Kidney epithelial cell (primary cell): ENCODE measurements around the gene CCDC3. TPM values are rescaled to one million over a fixed set of nuclear protein-coding genes. Genes with fewer than 3 reads are reported as not detected.

ENCODE experiments used
- DNase-seq: peaks from one replicate; pipeline ENCODE4 v3.0.0-alpha.2; 2010; ENCODE audit warnings: low read depth
- H3K27me3 ChIP-seq: 2 replicates; pipeline ENCODE4 v1.6.0; 2011; ENCODE audit warnings: low read length; ENCODE audit not compliant: control insufficient read depth, insufficient read depth
- H3K36me3 ChIP-seq: 2 replicates; pipeline ENCODE4 v1.5.1; 2011; ENCODE audit warnings: low read length; ENCODE audit not compliant: control insufficient read depth, insufficient read depth
- H3K4me3 ChIP-seq: 2 replicates; pipeline ENCODE4 v1.5.1; 2011; ENCODE audit warnings: low read depth, mild to moderate bottlenecking, control low read depth, low read length
- CTCF ChIP-seq: IDR thresholded peaks from 2 replicates; pipeline ENCODE4 v1.5.1; 2011; ENCODE audit warnings: mild to moderate bottlenecking, moderate library complexity, low read length, control low read depth, inconsistent platforms; ENCODE audit not compliant: insufficient read depth, poor library complexity, severe bottlenecking
- total RNA-seq: library from RNA; depleted of rRNA; stranded (reverse); fragments of >200 nt; gene quantifications from 2 replicates; pipeline ENCODE4 v1.2.3, GENCODE V29; 2015

The CCDC3 gene
- total RNA-seq, 1 donor from 2014 or later: 0.17 TPM

DNA sequence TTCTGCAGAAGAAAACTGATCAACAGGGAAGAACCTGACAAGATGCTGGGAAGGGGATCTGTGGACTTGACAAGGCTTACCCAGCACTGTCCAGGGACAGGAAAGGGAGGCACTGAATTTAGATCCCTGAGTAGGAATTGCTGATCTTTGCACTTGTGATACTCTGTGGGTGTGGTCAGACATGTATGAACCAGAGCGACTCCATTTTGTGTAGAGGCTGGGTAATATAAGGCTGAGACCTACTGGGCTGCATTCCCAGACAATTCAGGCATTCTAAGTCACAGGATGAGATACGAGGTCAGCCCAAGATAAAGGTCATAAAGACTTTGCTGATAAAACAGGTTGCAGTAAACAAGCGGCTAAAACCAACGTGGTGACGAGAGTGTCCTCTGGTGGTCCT is 60.7 kb downstream of the CCDC3 start:
- TF ChIP-seq CTCF: no peak
- DNase-seq: no peak
- H3K36me3 ChIP-seq: no peaks in the 10 kb centered on the region
- no peak overlapping the region for H3K4me3 ChIP-seq
- no peaks in the 10 kb centered on the region for H3K27me3 ChIP-seq

DNA sequence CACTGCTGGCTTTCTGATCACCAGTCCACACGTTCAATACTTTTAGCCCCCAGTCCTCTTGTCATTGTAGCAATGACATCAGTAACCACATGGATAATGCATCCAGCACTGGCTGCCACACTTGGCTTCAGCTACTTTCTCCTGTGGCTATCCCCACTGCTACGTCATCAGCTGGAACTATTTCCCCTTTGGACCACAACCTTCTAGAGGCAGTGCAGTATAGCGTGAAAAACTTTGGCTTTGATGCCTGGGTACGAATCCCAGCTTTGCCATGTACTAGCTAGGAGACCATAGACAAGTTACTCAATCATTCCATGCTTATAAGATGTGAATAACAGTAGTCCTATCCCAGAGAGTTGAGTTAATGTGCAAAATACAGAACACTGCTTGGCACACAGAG is 63.2 kb downstream of the CCDC3 start:
- Histone ChIP-seq H3K36me3 (no peaks in the 10 kb centered on the region), H3K27me3 (no peaks in the 10 kb centered on the region), H3K4me3 (no peak overlapping the region)
- no peak for DNase-seq
- TF ChIP-seq CTCF: no peak

DNA sequence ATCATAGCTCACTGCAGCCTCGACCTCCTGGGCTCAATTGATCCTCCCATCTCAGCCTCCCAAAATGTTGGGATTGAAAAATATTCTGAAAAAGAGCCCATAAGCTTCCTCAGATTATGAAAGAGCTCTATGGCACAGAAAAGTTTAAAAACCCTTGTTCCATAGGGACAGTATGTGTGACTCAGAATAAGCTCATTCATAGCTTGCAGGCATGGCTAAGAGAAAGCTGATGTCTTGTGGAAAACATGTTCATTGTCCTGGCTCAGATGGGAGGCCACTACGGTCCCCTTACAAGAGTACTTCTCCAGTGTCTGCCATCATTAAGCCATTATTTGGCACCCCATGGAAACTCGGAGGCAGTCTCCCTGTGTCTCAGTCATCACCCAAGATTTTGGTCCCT is 64.0 kb downstream of the CCDC3 start:
- Histone ChIP-seq H3K4me3 (no peak overlapping the region), H3K27me3 (no peaks in the 10 kb centered on the region), H3K36me3 (no peaks in the 10 kb centered on the region)
- TF ChIP-seq CTCF: no peak
- DNase-seq: no peak

DNA sequence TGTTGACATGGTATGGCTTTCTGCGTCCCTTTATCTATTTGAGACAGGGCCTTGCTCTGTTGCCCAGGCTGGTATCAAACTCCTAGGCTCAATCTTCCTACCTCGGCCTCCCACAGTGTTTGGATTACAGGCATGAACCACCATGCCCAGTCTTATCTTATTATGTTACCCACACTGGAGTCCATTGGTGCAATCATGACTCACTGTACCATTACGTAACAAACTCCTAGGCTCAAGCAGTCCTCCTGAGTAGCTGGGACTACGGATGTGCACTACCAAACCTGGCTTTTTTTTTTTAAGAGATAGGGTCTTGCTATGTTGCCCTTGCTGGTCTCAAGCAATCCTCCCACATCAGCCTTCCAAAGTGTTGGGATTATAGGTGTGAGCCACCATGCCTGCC is 66.7 kb downstream of the CCDC3 start:
- Histone ChIP-seq H3K4me3 (no peak overlapping the region), H3K36me3 (no peaks in the 10 kb centered on the region), H3K27me3 (no peaks in the 10 kb centered on the region)
- no peak for TF ChIP-seq CTCF
- DNase-seq: peak; percentile 2

DNA sequence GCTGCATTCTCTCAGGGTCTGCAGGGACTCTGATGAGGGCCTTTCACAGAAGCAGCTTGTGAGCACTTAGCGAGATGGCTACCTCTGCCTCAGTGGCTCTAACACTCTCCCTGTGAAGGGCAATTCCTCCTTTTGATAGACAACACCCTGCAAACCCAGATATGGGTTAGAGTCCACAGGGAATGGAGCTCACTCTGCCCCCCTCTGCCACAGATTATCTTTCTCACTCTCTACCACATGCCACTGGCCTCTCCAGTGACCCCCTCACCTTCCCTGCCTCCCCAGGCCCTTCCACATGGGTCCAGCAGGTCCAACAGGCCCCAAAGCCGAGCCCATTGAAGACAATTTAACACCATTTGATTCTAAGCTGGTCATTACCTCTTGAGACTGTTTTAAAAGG is 72.1 kb downstream of the CCDC3 start:
- H3K36me3 ChIP-seq: no peaks in the 10 kb centered on the region
- no peaks in the 10 kb centered on the region for H3K27me3 ChIP-seq
- H3K4me3 ChIP-seq: no peak overlapping the region
- no peak for DNase-seq
- no peak for TF ChIP-seq CTCF

DNA sequence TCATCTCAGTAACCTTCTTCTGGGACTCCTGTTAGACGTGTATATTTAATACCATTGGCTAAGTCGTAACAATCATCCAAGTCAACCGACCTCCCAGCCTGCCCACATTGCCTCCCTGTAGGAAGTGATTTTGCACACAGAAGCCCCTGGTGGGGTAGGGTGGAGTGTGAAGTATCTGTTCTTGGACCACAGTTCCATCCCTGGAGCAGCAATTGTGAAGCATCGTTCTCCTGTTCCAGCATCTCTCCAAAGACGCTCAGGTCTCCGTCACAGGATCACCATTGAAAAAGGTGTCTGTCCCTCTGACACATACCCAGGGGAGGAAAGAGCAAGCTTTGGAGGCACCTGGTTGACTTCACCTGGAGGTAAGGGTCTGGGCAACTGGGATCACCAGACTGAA is 72.9 kb downstream of the CCDC3 start:
- TF ChIP-seq CTCF: no peak
- DNase-seq: no peak
- Histone ChIP-seq H3K27me3 (no peaks in the 10 kb centered on the region), H3K4me3 (no peak overlapping the region), H3K36me3 (no peaks in the 10 kb centered on the region)
